Lower lobe of right lung (tissue), 2 donors: Measurements from ENCODE around the gene FBN1. TPM values are rescaled to one million over a fixed set of nuclear protein-coding genes. Genes with fewer than 3 reads are reported as not detected.

Experiments used
- ATAC-seq, 2 donors: fragments of 200-7000 bp; cut with Tn5 transposase; one replicate each; pipeline ENCODE4 v1.9.1; 2020 to 2022; ENCODE audit warnings: mild to moderate bottlenecking in 2 of 2, moderate library complexity in 2 of 2
- DNase-seq: peaks from one replicate; pipeline ENCODE4 v3.0.0-alpha.2; 2020
- H3K27ac ChIP-seq: fragments of 200-600 bp; one replicate; pipeline ENCODE4 v1.8.0; 2022
- H3K27me3 ChIP-seq: fragments of 200-600 bp; one replicate; pipeline ENCODE4 v1.8.0; 2022; ENCODE audit warnings: low read depth
- H3K36me3 ChIP-seq: fragments of 200-600 bp; one replicate; pipeline ENCODE4 v1.8.0; 2022; ENCODE audit warnings: mild to moderate bottlenecking
- H3K4me1 ChIP-seq: fragments of 200-600 bp; one replicate; pipeline ENCODE4 v1.8.0; 2022
- H3K4me3 ChIP-seq: fragments of 200-600 bp; one replicate; pipeline ENCODE4 v1.8.0; 2022; ENCODE audit warnings: mild to moderate bottlenecking
- H3K9me3 ChIP-seq: fragments of 200-600 bp; one replicate; pipeline ENCODE4 v1.8.0; 2022
- CTCF ChIP-seq: fragments of 200-600 bp; IDR thresholded peaks from one replicate; pipeline ENCODE4 v1.8.0; 2022; ENCODE audit warnings: antibody characterized with exemption, mild to moderate bottlenecking
- intact Hi-C: fragments of 100-400 bp; cut with DNase I; formaldehyde crosslinking; loops from one replicate; pipeline ENCODE4 v1.11.0; 2022
- total RNA-seq: library from RNA; stranded (reverse); fragmentation: NEBNext Ultra II Directional; extraction: Animal tissue kit (Norgen Biotek cat#: 25700); gene quantifications from one replicate; pipeline ENCODE4 v1.2.1, GENCODE V29; 2021
- donor health status: DM: no; HTN: yes; CAD: no; lungs with severe emphysema.

FBN1 gene
- total RNA-seq, 1 donor from 2014 or later, result 75.3 TPM

GRCh38 chr15:48407646-48408045, 237.9 kb downstream of the FBN1 start:
- ATAC-seq (no peak), DNase-seq (no peak)
- no peaks in the 10 kb centered on the region for H3K36me3 ChIP-seq
- no peaks in the 10 kb centered on the region for H3K27me3 ChIP-seq
- H3K4me1 ChIP-seq, result peaks cover 11% of the 10 kb centered on the region
- H3K9me3 ChIP-seq, result no peaks in the 10 kb centered on the region
- TF ChIP-seq CTCF, result no peak
- H3K4me3 ChIP-seq, result no peak overlapping the region
- intact Hi-C loops, result no loop called here
- no peak overlapping the region for H3K27ac ChIP-seq

GRCh38 chr15:48406911-48407310, 238.6 kb downstream of the FBN1 start:
- Histone ChIP-seq H3K4me1 (peaks cover 5% of the 10 kb centered on the region), H3K27ac (no peak overlapping the region), H3K27me3 (no peaks in the 10 kb centered on the region), H3K9me3 (no peaks in the 10 kb centered on the region), H3K4me3 (no peak overlapping the region), H3K36me3 (no peaks in the 10 kb centered on the region)
- no peak for ATAC-seq
- TF ChIP-seq CTCF, result no peak
- intact Hi-C loops, result no loop called here
- DNase-seq, result no peak

GRCh38 chr15:48406266-48406891, 239.1 kb downstream of the FBN1 start:
- Histone ChIP-seq H3K4me3 (no peak overlapping the region), H3K27me3 (no peaks in the 10 kb centered on the region), H3K9me3 (no peaks in the 10 kb centered on the region), H3K36me3 (no peaks in the 10 kb centered on the region), H3K4me1 (peaks cover 5% of the 10 kb centered on the region), H3K27ac (no peak overlapping the region)
- ATAC-seq (no peak), DNase-seq (no peak)
- TF ChIP-seq CTCF, result no peak
- intact Hi-C loops, result no loop called here

GRCh38 chr15:48402427-48403177, 242.9 kb downstream of the FBN1 start:
- no peak overlapping the region for H3K27ac ChIP-seq
- no peak for DNase-seq
- no peak overlapping the region for H3K4me3 ChIP-seq
- H3K9me3 ChIP-seq, result no peaks in the 10 kb centered on the region
- H3K27me3 ChIP-seq, result no peaks in the 10 kb centered on the region
- no peak for ATAC-seq
- intact Hi-C loops, result no loop called here
- H3K36me3 ChIP-seq, result no peaks in the 10 kb centered on the region
- peaks cover 12% of the 10 kb centered on the region for H3K4me1 ChIP-seq
- no peak for TF ChIP-seq CTCF

DNA sequence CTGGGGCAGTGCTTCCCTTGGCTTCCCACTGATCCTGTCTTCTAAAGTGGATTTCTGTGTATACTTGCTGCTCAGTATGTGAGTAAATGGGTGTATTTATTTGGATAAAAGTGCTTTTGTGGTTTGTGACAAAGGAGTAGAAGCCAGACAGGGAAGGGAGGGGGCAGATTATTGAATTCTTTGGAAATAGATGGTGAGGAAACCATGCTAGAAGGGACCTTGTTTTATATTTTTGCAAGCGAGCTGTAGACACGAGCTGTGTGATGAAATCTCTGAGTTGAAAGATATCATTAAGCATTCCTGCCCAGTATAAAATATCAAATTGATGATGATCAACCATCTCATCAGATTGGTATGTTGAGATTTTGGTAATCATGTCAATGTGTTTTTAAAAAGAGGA, 245.4 kb downstream of the FBN1 start:
- intact Hi-C loops, result no loop called here
- ATAC-seq (no peak), DNase-seq (no peak)
- Histone ChIP-seq H3K4me3 (no peak overlapping the region), H3K36me3 (no peaks in the 10 kb centered on the region), H3K9me3 (no peaks in the 10 kb centered on the region), H3K27me3 (no peaks in the 10 kb centered on the region), H3K4me1 (peaks cover 18% of the 10 kb centered on the region), H3K27ac (no peak overlapping the region)
- TF ChIP-seq CTCF, result no peak
